Smooth muscle cell (in vitro differentiated cells): Measurements from ENCODE around the gene FANCI. TPM values are rescaled to one million over a fixed set of nuclear protein-coding genes. Genes with fewer than 3 reads are reported as not detected.

Experiments
- DNase-seq: peaks from one replicate; lab custom pipeline; 2025; ENCODE audit not compliant: unreplicated experiment; lab: John Stamatoyannopoulos, UW
- H2AFZ ChIP-seq: fragments of 200-600 bp; sonication (generic); 2 replicates; pipeline ENCODE4 v1.6.0; 2016; ENCODE audit warnings: antibody characterized with exemption, low read depth, mild to moderate bottlenecking
- H3F3A ChIP-seq: fragments of 200-600 bp; sonication (generic); 2 replicates; pipeline ENCODE4 v1.6.0; 2017; ENCODE audit warnings: antibody characterized with exemption, low read depth
- H3K27ac ChIP-seq: fragments of 200-600 bp; sonication (generic); 2 replicates; pipeline ENCODE4 v1.5.1; 2016; ENCODE audit warnings: low read depth, mild to moderate bottlenecking
- H3K27me3 ChIP-seq: fragments of 200-600 bp; sonication (generic); 2 replicates; pipeline ENCODE4 v1.6.1; 2016; ENCODE audit warnings: low read depth, mild to moderate bottlenecking
- H3K36me3 ChIP-seq: fragments of 200-600 bp; sonication (generic); 2 replicates; pipeline ENCODE4 v1.5.1; 2016; ENCODE audit warnings: low read depth
- H3K4me1 ChIP-seq: fragments of 200-600 bp; sonication (generic); 2 replicates; pipeline ENCODE4 v1.5.1; 2016; ENCODE audit warnings: low read depth
- H3K4me2 ChIP-seq: fragments of 200-600 bp; sonication (generic); 2 replicates; pipeline ENCODE4 v1.6.0; 2016; ENCODE audit warnings: mild to moderate bottlenecking
- H3K4me3 ChIP-seq: fragments of 200-600 bp; sonication (generic); 2 replicates; pipeline ENCODE4 v1.5.1; 2016; ENCODE audit warnings: mild to moderate bottlenecking
- H3K79me2 ChIP-seq: fragments of 200-600 bp; sonication (generic); 2 replicates; pipeline ENCODE4 v1.6.0; 2016; ENCODE audit warnings: low read depth, mild to moderate bottlenecking
- H3K9ac ChIP-seq: fragments of 200-600 bp; sonication (generic); 2 replicates; pipeline ENCODE4 v1.6.0; 2016; ENCODE audit warnings: low read depth
- H3K9me3 ChIP-seq: fragments of 200-600 bp; sonication (generic); replicated peaks from 2 replicates; pipeline ENCODE4 v1.5.1; 2016; ENCODE audit warnings: low read depth
- H4K20me1 ChIP-seq: fragments of 200-600 bp; sonication (generic); 2 replicates; pipeline ENCODE4 v1.6.0; 2016; ENCODE audit warnings: low read depth
- CTCF ChIP-seq: fragments of 200-600 bp; sonication (generic); IDR thresholded peaks from 2 replicates; pipeline ENCODE4 v1.5.1; 2017; ENCODE audit warnings: borderline replicate concordance, mild to moderate bottlenecking, antibody characterized with exemption; ENCODE audit not compliant: insufficient read depth, poor library complexity, severe bottlenecking
- WGBS: methylation state at CpG from one replicate; pipeline ENCODE4 v1.1.7; 2016; ENCODE audit warnings: low lambda C conversion rate; 5-methylcytosine and 5-hydroxymethylcytosine counted together
- polyA plus RNA-seq: library from polyadenylated mRNA; unstranded; fragments of >200 nt; fragmentation: Nextera tagmentation; extraction: Ambion mirVana; gene quantifications from 2 replicates; pipeline ENCODE4 v1.2.1, GENCODE V29; 2016
- total RNA-seq: library from RNA; depleted of rRNA; stranded (reverse); fragments of >200 nt; gene quantifications from 2 replicates; pipeline ENCODE4 v1.2.3, GENCODE V29; 2014

FANCI gene
- total and polyA plus RNA-seq, 2 experiments from 2014 or later, result 7.0 to 13.8 TPM

GRCh38 chr15:89363770-89364169 lies 120.0 kb downstream of the FANCI start:
- TF ChIP-seq CTCF, result no peak

GRCh38 chr15:89364341-89364740 lies 120.6 kb downstream of the FANCI start:
- Histone ChIP-seq H3K79me2 (no peaks in the 10 kb centered on the region), H3K4me1 (no peaks in the 10 kb centered on the region), H3K4me3 (no peak overlapping the region), H3K36me3 (no peaks in the 10 kb centered on the region), H3K4me2 (no peak overlapping the region), H3K9ac (no peak overlapping the region), H3F3A (no peaks in the 10 kb centered on the region), H3K27ac (no peak overlapping the region), H3K27me3 (peaks cover 100% of the 10 kb centered on the region), H4K20me1 (no peaks in the 10 kb centered on the region), H2AFZ (no peak overlapping the region), H3K9me3 (no peaks in the 10 kb centered on the region)
- DNase-seq, result no peak
- no peak for TF ChIP-seq CTCF
- WGBS, result 47% methylated on average over 6 of the region's 6 CpGs

More at GRCh38 chr15:89363770-89364169, 120.0 kb downstream of the FANCI start:
- no peak overlapping the region for H3K9ac ChIP-seq
- H3K4me2 ChIP-seq, result no peak overlapping the region
- H3K36me3 ChIP-seq, result no peaks in the 10 kb centered on the region
- DNase-seq, result no peak
- no peaks in the 10 kb centered on the region for H3K79me2 ChIP-seq
- H3F3A ChIP-seq, result no peaks in the 10 kb centered on the region
- H3K4me1 ChIP-seq, result no peaks in the 10 kb centered on the region
- peaks cover 99% of the 10 kb centered on the region for H3K27me3 ChIP-seq
- H2AFZ ChIP-seq, result no peak overlapping the region
- no peak overlapping the region for H3K4me3 ChIP-seq
- H3K27ac ChIP-seq, result no peak overlapping the region
- H4K20me1 ChIP-seq, result no peaks in the 10 kb centered on the region
- H3K9me3 ChIP-seq, result no peaks in the 10 kb centered on the region
- 57% methylated on average over 4 of the region's 4 CpGs for WGBS

GRCh38 chr15:89364741-89365450 lies 121.1 kb downstream of the FANCI start:
- Histone ChIP-seq H2AFZ (no peak overlapping the region), H3F3A (no peaks in the 10 kb centered on the region), H3K4me1 (no peaks in the 10 kb centered on the region), H3K4me2 (no peak overlapping the region), H3K27me3 (peaks cover 100% of the 10 kb centered on the region), H3K4me3 (no peak overlapping the region), H3K27ac (no peak overlapping the region), H3K9ac (no peak overlapping the region), H4K20me1 (no peaks in the 10 kb centered on the region), H3K9me3 (no peaks in the 10 kb centered on the region), H3K79me2 (no peaks in the 10 kb centered on the region), H3K36me3 (no peaks in the 10 kb centered on the region)
- no peak for DNase-seq
- WGBS, result 43% methylated on average over 13 of the region's 13 CpGs
- no peak for TF ChIP-seq CTCF

- 28% methylated on average over 17 of the region's 22 CpGs for WGBS
- Histone ChIP-seq H3K27me3 (peaks cover 100% of the 10 kb centered on the region), H3K27ac (no peak overlapping the region), H3K36me3 (no peaks in the 10 kb centered on the region), H3K4me1 (peaks cover 1% of the 10 kb centered on the region), H3K4me2 (no peak overlapping the region), H3K9me3 (no peaks in the 10 kb centered on the region), H3K79me2 (no peaks in the 10 kb centered on the region), H3K4me3 (no peak overlapping the region), H4K20me1 (no peaks in the 10 kb centered on the region), H3F3A (no peaks in the 10 kb centered on the region), H2AFZ (no peak overlapping the region), H3K9ac (no peak overlapping the region)
- DNase-seq, result no peak
- TF ChIP-seq CTCF, result no peak
Measured at GRCh38 chr15:89365462-89366065, 121.8 kb downstream of the FANCI start.
